Measurements from ENCODE around the gene NTM.
"Not testable (repeated sequence)": the region's sequence is repeated elsewhere in the genome, so short reads cannot be mapped to it uniquely, and the experiment has no call there.

Gene NTM

DNA sequence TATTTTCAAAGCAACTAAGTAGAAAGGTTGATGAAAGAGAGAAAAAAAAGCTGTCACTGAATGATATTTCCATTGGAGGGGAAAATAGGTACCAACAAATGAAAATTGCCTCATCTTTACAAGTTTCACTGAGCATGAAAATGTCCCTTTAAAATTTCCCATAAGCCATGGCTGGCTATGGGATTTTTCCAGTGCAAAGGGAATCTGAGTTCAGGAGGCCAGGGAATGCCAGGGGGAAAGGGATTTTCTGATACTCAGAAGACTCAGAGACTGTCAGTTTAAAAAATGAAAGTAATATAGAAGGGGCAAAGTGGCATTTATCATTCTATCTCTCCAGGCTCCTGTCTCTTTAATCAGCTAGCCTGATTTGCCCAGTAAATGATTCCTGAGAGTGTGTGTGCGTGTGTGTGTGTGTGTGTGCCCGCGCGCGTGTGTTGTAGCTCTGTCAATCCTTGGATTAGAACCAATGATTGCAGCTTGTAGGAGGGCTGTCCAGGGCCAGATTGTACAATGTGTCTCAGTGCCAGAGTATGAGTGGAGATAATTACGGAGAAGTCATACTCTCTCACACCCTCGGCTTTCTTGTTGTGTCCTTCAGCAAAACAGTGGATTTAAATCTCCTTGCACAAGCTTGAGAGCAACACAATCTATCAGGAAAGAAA lies at the start of gene NTM:
NTM (plus strand) TSS at position 526 of the 662 bp plus-strand sequence.
- peak; percentile 57 for DNase-seq

DNA sequence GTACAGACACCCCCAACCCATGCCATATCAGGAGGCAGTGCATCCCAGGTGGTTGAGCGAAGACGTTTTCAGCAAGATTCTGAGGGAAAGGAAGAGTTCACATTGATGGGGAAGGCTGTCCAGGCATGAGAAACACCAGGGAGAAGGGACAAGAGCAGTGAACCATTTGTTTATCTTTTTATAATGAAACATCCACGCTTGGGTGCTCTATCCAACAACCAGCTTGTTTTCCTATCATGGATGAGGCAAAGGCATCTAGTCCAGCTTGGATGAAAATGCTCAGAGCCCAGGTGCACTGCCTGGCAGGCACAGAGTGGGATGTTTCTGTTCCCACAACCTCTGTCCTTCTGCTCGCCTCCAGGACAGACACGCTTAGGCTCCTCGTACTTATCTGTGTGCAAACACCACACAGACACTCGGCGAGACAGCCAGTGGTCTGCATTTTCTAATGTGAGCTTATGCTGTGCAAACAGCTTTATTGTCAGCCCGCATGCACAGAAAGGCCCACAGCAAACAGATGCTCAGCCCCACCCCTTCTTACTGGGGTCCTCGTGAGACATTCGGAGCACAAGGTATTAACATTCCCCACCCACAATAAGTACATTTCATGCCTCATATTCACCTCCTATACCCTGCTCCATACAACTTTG lies 45.4 kb upstream of the NTM start:
- no peak for DNase-seq

DNA sequence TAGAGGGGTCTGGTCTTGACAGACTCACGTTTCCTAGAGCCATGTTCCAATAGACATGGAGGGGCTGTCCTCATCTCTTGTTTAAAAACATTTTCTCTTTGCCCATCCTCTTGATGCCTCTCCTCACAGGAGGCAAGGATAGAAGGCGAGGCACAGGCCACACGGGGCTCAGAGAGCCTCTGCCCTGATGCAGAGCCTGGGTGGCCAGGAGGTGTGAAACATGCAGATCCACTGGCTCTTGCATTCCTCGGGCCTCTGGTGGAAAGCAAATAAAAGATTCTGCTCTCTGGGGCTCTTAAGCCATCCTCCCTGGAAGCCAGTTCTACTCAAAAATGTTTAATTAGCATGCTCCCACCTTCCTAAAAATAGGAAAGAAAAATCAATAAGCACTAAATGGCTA lies 43.6 kb upstream of the NTM start:
- no peak for DNase-seq

DNA sequence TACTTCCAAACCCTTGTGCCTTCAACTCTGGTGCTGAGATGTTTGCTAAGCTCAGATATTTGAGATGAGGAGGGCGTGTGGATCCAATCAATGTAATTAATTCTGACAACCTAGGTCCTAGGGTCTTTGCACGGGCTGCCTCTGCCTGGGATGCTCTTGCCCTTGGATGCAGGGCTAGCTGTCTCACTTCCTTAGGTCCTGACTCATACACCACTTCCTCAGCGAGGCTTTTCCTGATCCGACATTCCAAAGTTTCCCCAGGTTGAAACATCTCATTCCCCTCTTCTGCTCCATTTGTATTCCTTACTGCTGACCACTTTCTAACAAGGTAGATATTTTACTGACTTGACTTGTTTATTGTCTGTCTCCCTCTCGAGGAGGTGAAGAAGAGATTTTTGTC lies 43.0 kb upstream of the NTM start:
- no peak for DNase-seq

DNA sequence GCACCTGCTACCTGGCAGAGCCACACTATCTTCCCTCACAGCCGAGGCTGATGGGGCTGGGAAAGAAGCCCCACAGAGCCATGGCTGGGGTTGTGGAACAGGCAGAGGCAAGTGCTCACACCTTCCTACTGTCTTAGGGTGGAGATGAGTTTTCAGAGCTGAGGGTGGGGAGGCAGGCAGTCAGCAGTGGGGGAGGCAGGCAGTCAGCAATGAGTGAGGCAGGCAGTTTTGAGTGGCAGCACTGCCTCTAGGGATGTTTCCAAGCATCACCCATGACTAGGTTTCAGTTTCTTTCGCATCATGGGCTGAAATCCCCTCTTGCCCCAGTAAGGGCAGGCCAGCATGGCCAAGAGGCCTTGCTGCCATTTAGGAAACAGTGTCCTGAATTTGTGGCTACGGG lies 41.6 kb upstream of the NTM start:
- DNase-seq = no peak

DNA sequence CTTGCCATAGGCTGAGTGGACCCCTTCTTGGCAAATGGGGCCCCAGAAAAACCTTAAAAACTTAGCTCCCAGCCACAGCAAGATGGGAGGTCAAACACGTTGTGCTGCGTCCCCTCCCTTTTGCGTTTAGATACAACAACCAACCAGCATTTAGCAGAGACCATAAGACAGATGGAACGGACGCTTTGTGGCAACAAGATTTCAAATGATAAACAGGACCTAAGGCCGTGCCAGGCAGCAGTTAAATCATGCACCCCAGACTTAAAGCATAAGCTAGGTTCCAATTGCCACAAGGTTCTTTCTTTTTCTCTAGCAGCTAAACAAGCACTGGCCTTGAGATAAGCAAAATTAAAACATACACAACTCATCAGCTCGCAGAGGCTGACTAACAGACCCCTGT lies 39.4 kb upstream of the NTM start:
- no peak for DNase-seq

DNA sequence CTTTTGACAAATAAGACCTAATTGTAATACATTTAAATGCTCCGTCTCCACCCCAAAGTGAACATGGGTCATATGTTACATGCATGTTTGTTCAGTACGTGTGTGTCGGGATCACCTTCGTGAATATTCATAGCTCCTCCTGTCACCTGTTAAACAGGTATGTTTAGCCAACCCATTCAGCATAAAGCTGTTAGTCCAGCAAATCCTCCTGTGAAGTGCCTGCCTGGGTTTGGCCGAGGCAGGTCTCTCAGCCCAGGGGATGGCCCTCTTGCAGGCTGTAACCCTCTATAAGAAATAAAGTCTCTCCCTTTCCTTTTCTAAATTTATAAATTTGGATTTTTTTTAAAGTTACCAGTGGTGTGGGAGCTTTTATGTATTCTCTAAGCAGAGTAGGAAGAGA lies 38.9 kb upstream of the NTM start:
- DNase-seq = no peak

DNA sequence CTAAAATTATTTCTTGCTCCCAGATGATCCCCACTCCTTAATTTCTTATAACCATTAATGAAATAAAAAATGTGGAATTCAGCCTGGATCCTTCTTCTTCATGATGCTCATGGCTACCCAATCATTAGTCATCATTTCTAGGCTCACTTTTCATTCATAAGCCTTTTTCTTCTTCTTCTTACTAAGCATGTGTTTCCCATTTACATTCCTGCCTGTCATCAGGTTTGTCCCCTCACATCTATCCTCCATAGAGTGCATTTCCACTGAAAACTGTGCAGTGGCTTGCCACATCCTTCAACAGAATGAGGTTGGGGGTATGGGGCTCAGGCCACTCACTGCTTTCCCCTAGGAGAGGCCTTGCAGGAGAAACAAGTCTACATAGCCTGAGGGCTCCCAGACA lies 35.8 kb upstream of the NTM start:
- DNase-seq = no peak

DNA sequence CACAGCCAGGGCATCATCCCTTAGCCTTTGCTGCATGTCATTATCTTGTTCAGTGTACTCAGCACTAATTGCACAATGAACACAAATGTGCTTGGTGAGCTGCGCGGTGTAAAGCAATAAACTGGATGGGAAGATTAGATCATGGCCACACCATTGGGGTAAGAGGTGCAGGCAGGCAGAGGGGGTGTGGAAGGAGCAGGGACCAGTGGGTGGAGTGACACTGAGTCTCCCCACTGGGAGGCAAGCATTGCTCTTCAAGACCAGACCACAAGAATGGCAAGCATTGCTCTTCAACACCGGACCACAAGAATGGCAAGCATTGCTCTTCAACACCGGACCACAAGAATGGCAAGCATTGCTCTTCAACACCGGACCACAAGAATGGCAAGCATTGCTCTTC lies 28.5 kb upstream of the NTM start:
- not testable (repeated sequence) for DNase-seq

DNA sequence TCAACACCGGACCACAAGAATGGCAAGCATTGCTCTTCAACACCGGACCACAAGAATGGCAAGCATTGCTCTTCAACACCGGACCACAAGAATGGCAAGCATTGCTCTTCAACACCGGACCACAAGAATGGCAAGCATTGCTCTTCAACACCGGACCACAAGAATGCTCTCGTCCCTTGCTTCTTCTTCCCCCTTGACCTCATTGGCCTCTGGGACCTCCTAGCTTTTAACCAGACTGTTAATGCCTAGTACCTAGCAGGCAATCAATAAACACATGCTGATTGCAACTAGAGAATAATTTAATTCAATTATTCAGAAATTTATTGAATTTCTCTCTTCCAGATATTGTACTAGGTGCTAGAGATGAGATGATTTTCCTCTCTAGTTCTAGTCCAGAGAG lies 28.0 kb upstream of the NTM start:
- DNase-seq = not testable (repeated sequence)

DNA sequence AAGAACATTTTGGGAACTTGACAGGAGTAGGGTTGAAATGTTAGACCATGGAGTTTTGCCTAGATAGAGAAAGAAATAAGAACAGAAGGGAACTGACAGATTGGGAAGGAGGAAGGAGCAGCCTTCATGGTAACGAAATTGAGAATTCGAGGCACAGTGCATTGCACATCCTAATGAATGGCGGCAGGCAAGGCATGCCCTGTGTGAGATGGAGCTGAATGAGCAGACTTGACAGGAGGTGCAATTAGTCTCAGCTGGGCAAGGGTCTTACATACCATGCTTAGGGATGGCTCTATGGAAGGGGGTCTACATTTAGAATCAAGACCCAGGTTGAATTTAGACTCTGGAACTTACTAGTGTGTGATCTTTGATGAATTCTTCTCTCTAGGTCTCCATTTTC lies 25.0 kb upstream of the NTM start:
- no peak for DNase-seq

DNA sequence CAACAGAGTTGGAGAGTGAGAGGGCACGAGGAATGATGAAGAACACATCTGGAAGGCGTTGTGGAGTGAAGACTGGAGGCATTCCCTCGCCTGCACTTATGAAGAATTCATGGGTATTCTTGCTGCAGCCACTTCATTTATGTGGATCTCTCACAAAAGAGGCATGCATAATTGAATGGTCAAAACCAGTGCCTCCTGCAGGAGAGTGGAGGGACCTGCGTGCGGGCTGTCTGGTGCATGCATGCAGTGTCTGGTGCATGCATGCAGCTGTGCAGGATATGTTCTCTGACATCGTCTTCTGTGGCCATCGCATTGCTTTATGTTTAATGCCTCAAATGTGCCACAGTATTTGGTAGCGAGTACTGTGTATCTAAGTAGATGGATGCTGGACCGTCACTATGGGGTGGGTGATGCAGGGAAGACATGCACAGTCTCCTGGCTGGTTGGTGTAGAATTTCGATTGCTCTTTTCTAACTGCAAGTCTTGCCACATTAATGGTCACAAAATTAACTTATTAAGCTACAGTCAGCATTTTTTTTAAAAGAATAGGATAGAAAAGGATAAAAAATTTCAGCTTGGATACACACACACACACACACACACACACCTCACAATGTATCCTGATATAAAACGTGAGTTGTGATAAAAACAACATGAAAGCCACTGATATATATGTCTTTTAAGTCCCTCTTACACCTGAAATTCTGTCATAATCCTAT lies 20.9 kb upstream of the NTM start:
- DNase-seq = no peak

DNA sequence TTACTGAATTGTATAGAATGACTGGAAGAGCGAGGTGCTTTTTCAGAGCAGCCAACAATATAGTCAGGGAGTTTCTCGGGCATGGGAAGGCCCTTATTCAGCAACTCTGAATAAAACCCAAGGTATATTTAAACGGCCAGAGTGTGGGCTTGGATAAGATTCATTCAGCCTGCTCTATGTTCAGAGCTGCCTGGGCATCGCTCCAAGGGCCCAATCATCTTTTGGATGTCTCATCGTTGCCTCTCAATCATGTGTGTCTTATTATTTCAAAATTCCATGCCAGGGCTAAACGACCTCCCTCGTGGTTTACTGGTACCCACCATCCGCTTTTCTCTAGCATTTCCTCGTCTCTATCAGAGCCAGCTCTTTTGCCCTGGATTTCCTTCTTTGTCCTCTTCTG lies 19.5 kb upstream of the NTM start:
- peak; percentile 43 for DNase-seq

DNA sequence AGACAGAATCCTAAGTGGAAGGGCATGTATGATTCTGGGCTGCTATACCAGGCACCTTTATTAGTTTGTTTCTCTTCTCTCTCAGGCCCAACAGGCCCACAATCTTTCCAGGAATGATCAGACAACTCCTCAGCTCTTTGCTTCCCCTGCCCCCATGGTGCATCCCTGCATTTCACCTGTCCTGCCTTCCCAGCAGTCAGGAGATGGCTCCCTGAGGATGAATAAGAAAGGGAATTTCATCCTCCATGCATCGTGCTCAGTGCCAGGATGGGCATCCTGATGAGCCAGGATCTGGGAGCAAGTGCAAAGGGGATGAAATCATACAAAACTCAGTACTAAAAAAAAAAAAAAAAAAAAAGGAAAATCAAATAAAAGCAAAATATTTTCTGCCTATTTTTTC lies 18.6 kb upstream of the NTM start:
- DNase-seq = no peak

DNA sequence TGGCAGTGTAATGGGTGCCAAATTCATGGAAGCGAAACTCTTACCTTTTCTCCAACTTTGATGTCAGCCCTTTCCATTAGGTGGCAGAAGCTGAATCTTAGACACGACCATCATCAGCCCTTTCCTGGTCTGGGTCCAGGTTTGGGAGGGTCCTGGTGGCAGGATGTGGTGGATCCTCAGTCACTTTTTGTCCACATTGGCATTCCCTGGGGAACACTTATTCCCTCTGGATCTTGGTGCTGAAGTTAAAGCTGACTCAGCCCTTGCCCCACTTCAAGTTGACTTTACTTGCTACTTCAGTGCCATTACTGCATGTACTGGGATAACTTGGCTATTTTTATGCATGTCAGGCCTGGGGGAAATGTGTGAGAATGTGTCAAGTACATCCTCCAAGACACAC lies 16.6 kb upstream of the NTM start:
- DNase-seq = no peak

DNA sequence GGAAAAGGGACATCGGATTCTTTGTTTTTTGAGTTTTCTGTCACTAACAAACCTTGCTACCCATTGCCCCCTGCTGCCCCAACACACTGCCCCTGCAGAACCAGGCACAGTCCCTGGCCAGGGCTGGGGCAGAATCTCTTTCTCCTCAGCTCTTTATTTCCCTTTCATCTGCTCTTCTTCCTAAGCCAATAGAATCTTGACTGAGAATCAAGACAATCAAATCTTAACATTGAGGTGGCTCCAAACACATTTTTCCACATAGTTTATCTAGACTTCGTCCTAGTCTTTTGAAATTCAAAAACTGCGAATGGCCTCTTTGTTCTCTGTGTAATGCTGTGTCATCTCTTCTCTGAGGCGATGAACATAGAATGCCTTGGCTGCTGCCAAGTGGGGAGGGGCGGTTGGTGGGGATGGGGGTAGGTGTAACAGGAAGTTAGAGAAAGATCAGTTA lies 16.1 kb upstream of the NTM start:
- DNase-seq = no peak

DNA sequence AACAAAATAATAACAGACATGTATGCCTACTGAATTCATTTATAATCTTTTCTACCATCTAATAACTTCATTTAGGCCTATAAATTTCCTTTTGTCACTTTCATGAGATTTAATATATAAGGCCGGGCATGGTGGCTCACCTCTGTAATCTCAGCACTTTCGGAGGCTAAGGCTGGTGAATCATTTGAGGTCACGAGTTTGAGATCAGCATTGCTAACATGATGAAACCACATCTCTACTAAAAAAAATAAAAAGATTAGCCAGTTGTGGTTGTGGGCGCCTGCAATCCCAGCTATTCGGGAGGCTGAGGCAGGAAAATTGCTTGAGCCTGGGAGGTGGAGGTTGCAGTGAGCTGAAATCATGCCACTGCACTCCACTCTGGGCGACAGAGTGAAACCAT lies 14.2 kb upstream of the NTM start:
- no peak for DNase-seq

DNA sequence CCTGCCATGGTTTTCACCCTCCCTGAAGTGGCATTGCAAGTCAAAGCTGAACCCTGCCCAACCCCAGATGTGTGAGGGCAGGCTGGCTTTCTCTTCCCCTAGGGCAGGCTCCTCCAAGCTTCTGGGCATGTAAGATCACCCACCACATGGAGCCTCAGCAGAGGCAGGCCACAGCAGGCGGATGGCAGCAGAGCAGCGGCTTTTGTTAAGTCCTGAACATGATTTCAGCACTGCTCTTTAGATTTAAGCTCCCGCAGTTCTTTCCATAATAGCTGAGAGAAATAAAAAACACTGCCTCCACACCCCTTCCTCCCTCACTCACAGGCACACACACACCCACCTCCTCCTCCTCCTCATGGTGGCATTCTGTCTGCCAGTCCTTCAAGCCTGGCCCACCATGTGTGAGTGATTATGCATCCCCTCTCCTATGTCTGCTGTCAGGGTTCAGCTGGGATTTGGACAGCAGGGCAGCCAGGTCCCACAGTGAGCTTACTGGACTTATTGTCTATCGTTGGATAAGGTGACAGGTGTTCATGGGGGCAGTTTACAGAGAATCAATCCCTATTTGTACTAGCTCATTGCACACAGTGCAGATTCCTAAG lies 5.0 kb upstream of the NTM start:
- DNase-seq = no peak

DNA sequence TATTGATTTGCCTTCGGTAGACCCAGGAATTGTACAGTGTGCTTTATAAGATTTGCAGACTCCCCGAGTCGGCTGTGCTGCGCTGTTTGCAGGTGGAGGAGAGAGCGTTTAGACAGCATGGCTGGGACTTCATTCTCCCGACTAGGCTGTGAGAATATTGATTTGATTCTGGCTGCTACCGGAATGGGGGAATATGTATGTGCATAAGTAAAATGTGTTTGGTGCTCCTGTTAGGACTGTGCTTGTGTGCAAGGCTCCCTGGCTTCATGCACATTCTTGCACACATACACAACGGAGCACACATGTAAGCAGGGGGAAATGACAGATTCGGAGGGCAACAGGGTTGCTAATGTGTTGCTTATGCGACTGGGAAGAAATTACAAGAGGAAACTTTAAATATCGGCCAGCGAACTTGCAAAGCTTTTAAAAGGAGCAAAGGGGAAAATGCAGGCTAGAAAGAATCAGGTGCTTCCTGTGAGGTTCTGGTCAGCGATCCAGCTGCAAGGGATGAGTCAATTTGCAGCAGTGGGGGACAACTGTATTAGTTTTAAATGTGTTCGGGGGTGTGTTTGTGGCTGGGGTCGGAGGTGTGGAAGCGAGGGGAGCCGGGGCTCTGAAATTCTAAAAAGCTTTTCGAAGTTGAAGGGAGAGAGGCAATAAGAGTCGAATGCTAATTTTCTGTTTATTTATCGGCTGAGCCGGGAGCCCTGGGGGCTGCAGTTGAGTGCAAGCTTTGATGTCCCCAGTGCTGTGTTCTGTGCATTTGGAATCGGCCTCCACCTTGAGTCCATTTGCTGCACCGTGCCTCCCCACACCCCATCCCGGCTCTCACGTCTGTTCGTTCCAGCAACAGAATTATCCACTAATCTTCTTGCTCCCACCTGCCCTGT lies 731 bp downstream of the NTM start:
- DNase-seq = no peak

DNA sequence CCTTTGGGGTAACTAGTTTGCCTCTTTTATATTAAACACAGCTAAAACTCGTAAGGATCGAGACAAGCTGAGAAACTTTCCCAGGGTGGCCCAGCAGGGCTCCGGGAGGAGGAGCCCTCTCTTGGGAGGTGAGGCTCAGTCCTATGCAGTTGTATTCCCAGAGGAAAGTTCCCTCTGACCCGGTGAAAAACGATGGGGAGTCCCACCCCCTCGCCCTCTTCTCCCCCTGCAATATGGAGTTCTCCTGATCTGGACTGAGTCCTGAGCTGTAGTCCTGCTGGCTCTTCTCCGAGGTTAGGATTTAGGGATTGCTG lies 1.3 kb downstream of the NTM start:
- DNase-seq = no peak

DNA sequence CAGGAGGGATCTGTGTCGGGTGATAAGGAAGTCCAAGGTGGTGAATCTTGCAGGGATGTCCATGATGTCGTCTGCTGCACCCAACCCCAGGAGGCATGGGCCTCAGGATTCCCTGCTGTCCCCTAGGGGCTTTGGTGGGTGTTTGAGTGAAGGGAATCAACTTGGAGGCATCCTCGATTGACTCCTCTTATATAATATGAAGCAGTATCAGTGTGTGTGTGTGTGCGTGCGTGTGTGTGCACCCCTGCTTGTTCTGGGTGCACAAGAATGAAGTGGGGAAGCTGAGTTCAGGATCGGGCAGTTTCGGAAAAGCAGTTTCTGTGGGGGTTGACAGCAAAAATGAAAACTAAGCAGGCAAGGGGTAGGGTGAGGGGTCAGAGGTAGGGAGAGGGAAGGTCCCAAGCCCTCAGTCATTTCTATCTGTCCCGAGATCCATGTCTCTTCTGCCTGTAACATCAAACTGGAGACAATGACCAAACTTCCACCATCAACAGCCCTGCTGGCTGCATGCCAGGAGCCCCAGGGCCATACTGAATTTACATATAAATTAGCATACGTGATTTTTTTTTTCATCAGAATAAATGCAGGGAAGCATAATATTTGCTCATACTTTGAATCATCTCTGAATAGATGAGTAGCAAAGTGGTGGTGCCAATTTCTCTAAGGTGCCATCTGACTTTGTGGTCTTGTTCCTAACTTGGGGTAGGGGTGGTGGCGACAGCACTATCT lies 2.0 kb downstream of the NTM start:
- no peak for DNase-seq

DNA sequence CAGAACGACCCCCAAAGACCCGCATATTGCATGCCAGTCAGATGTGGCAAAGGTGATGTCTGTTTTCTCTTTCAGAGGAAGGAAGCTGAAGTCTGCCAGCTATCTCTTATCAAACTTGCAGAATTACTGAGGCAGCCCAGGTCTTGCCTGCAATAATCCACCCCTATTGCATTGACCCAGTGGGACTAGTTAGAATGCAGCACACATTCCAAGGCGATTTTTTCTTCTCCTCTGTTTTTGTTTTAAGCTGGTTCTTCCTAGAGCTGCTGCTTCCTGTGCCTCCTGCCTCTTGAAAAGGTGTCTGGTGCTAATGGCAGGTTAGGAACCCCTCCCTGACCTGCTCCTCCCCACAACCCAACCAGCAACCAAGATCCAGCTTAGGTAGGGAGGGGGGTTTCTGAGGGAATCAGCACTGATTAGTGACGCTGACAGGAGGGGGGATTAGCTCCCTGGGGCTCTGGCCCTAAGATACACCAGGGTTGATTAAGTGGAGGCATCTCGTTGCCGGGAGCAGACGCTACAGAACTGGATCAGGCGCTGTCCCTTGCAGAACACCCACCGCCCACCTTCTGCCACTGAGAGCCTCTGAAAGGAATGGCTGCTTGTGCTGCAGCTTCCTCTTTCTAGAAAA lies 2.8 kb downstream of the NTM start:
- DNase-seq = no peak
